Ovary (tissue), 3 donors: ENCODE results near the gene POP4.

Experiments used
- CTCF ChIP-seq, 3 donors: fragments of 450-650 bp in 2 of 3; fragments of 200-600 bp in 1 of 3; IDR thresholded peaks; one replicate each; pipeline versions ENCODE4 v1.5.1 to v1.8.0; 2016 to 2022; ENCODE audit warnings: antibody characterized with exemption in 3 of 3, mild to moderate bottlenecking in 1 of 3
- EP300 ChIP-seq: sonication (generic); formaldehyde crosslinking; IDR thresholded peaks from one replicate; pipeline ENCODE4 v1.6.1; 2017; ENCODE audit warnings: antibody characterized with exemption
- donor health status: DM: no; HTN: no; CAD: no.

- no peak for TF ChIP-seq CTCF (IDR thresholded peaks at IDR 0.05)
- TF ChIP-seq EP300: no peak
Observed at GRCh38 chr19:29643361-29643935, 37.4 kb downstream of the POP4 start.
